ENCODE results near the gene DNAL1.
A peak's percentile ranks its signal among the peaks of the same experiment; 100 is the strongest.

DNAL1 gene

GRCh38 chr14:73740618-73741326, 96.0 kb downstream of the DNAL1 start:
- H3K27me3 ChIP-seq (ENCODE audit: insufficient read depth, low read length, poor library complexity, severe bottlenecking): no peaks in the 10 kb centered on the region
- H3K9me3 ChIP-seq (ENCODE audit: insufficient read depth, low read depth, low read length): no peaks in the 10 kb centered on the region
- H3K36me3 ChIP-seq (ENCODE audit: insufficient read depth, low read length): peaks cover 47% of the 10 kb centered on the region; the same call in 1 of the 2 replicates
- H3K79me2 ChIP-seq (ENCODE audit: insufficient read depth, low read length): peaks cover 87% of the 10 kb centered on the region
- TF ChIP-seq CTCF (conservative IDR thresholded peaks at IDR 0.05; ENCODE audit: low read length) (no peak), EZH2phosphoT487 (IDR thresholded peaks at IDR 0.05; ENCODE audit: borderline replicate concordance) (no peak)
- no peak overlapping the region for H2AFZ ChIP-seq (ENCODE audit: low read length)
- H3K4me1 ChIP-seq (ENCODE audit: insufficient read depth, low read length, poor library complexity, severe bottlenecking): peaks cover 51% of the 10 kb centered on the region
- H3F3A ChIP-seq (ENCODE audit: low read depth): peaks cover 26% of the 10 kb centered on the region
- H4K20me1 ChIP-seq (ENCODE audit: insufficient read depth, low read length, poor library complexity, severe bottlenecking): peaks cover 57% of the 10 kb centered on the region
- peak overlapping the region; percentile 75 for H3K4me3 ChIP-seq (ENCODE audit: low read length, poor library complexity, severe bottlenecking)
- peak overlapping the region; percentile 83 for H3K9ac ChIP-seq (ENCODE audit: low read depth, low read length, poor library complexity, severe bottlenecking)
- no peaks in the 10 kb centered on the region for H3K9me2 ChIP-seq (replicated peaks; ENCODE audit: low read depth, low read length)
- H3K4me2 ChIP-seq (ENCODE audit: low read depth, low read length, poor library complexity, severe bottlenecking): peak overlapping the region; percentile 98

GRCh38 chr14:73741386-73741875, 96.6 kb downstream of the DNAL1 start:
- Histone ChIP-seq H3K9me3 (ENCODE audit: insufficient read depth, low read depth, low read length) (no peaks in the 10 kb centered on the region), H3K9me2 (replicated peaks; ENCODE audit: low read depth, low read length) (no peaks in the 10 kb centered on the region), H3K79me2 (ENCODE audit: insufficient read depth, low read length) (peaks cover 92% of the 10 kb centered on the region), H3K27me3 (ENCODE audit: insufficient read depth, low read length, poor library complexity, severe bottlenecking) (no peaks in the 10 kb centered on the region), H3K4me1 (ENCODE audit: insufficient read depth, low read length, poor library complexity, severe bottlenecking) (peaks cover 58% of the 10 kb centered on the region), H4K20me1 (ENCODE audit: insufficient read depth, low read length, poor library complexity, severe bottlenecking) (peaks cover 63% of the 10 kb centered on the region), H3F3A (ENCODE audit: low read depth) (peaks cover 26% of the 10 kb centered on the region), H3K36me3 (ENCODE audit: insufficient read depth, low read length) (peaks cover 41% of the 10 kb centered on the region; the same call in 1 of the 2 replicates), H3K4me2 (ENCODE audit: low read depth, low read length, poor library complexity, severe bottlenecking) (peak overlapping the region; percentile 98), H3K9ac (ENCODE audit: low read depth, low read length, poor library complexity, severe bottlenecking) (peak overlapping the region; percentile 83), H3K4me3 (ENCODE audit: low read length, poor library complexity, severe bottlenecking) (peak overlapping the region; percentile 75), H2AFZ (ENCODE audit: low read length) (no peak overlapping the region)
- no peak for TF ChIP-seq CTCF (conservative IDR thresholded peaks at IDR 0.05; ENCODE audit: low read length)

GRCh38 chr14:73741876-73742519, 97.2 kb downstream of the DNAL1 start:
- Histone ChIP-seq H3K9me3 (ENCODE audit: insufficient read depth, low read depth, low read length) (no peaks in the 10 kb centered on the region), H3K9me2 (replicated peaks; ENCODE audit: low read depth, low read length) (no peaks in the 10 kb centered on the region), H3K79me2 (ENCODE audit: insufficient read depth, low read length) (peaks cover 92% of the 10 kb centered on the region), H3K4me2 (ENCODE audit: low read depth, low read length, poor library complexity, severe bottlenecking) (peak overlapping the region; percentile 98), H3K9ac (ENCODE audit: low read depth, low read length, poor library complexity, severe bottlenecking) (peak overlapping the region; percentile 83), H3K4me3 (ENCODE audit: low read length, poor library complexity, severe bottlenecking) (peak overlapping the region; percentile 75), H3F3A (ENCODE audit: low read depth) (peaks cover 26% of the 10 kb centered on the region), H3K27me3 (ENCODE audit: insufficient read depth, low read length, poor library complexity, severe bottlenecking) (no peaks in the 10 kb centered on the region), H2AFZ (ENCODE audit: low read length) (no peak overlapping the region), H4K20me1 (ENCODE audit: insufficient read depth, low read length, poor library complexity, severe bottlenecking) (peaks cover 65% of the 10 kb centered on the region), H3K36me3 (ENCODE audit: insufficient read depth, low read length) (peaks cover 37% of the 10 kb centered on the region; the same call in 1 of the 2 replicates), H3K4me1 (ENCODE audit: insufficient read depth, low read length, poor library complexity, severe bottlenecking) (peaks cover 63% of the 10 kb centered on the region)
- no peak for TF ChIP-seq EZH2phosphoT487 (IDR thresholded peaks at IDR 0.05; ENCODE audit: borderline replicate concordance)
- TF ChIP-seq CTCF (conservative IDR thresholded peaks at IDR 0.05; ENCODE audit: low read length): 0 out of 2 replicates have a peak, but pooled peaks have one; percentile 17
